PFSK-1 (cell line): Measurements from ENCODE around the gene BARHL2.

Source experiments
- FOXP2 ChIP-seq: optimal IDR thresholded peaks from 2 replicates; pipeline ENCODE3; 2011; ENCODE audit warnings: borderline replicate concordance, control low read depth, inconsistent platforms; ENCODE audit not compliant: insufficient read depth; ENCODE audit errors: extremely low read length, extremely low read depth
- POLR2AphosphoS5 ChIP-seq: IDR thresholded peaks from 2 replicates; pipeline ENCODE4 v1.6.1; 2012; ENCODE audit warnings: low read depth, mild to moderate bottlenecking, control low read depth, low read length, moderate library complexity
- REST ChIP-seq, 2 experiments: IDR thresholded peaks; 2 replicates each; pipeline versions ENCODE4 v1.6.1 to v1.8.0; 2011 to 2012; ENCODE audit warnings: low read depth in 2 of 2, low read length in 2 of 2, control low read depth in 1 of 2, inconsistent platforms in 1 of 2, mild to moderate bottlenecking in 1 of 2, moderate library complexity in 1 of 2; ENCODE audit not compliant: insufficient read depth in 1 of 2
- SIN3A ChIP-seq: IDR thresholded peaks from 2 replicates; pipeline ENCODE4 v1.6.1; 2012; ENCODE audit warnings: mild to moderate bottlenecking, low read length, moderate library complexity, borderline replicate concordance; ENCODE audit not compliant: insufficient read depth
- TAF1 ChIP-seq: IDR thresholded peaks from 2 replicates; pipeline ENCODE4 v1.6.1; 2012; ENCODE audit warnings: low read length, control low read depth, borderline replicate concordance; ENCODE audit not compliant: insufficient read depth

The BARHL2 gene

GRCh38 chr1:90728502-90729287 is 11.6 kb upstream of the BARHL2 start:
- TF ChIP-seq FOXP2 (no peak), SIN3A (no peak), TAF1 (no peak), REST (IDR thresholded peaks at IDR 0.05; ENCODE audit: insufficient read depth in 1 of 2, low read depth in 2 of 2, low read length in 2 of 2) (no peak), POLR2AphosphoS5 (no peak)

GRCh38 chr1:90727917-90728501 is 10.9 kb upstream of the BARHL2 start:
- TF ChIP-seq REST (IDR thresholded peaks at IDR 0.05; ENCODE audit: insufficient read depth in 1 of 2, low read depth in 2 of 2, low read length in 2 of 2) = no peak
- no peak for TF ChIP-seq POLR2AphosphoS5
- no peak for TF ChIP-seq SIN3A
- TF ChIP-seq FOXP2 = no peak
- TF ChIP-seq TAF1 = no peak

- TF ChIP-seq REST (IDR thresholded peaks at IDR 0.05; ENCODE audit: insufficient read depth in 1 of 2, low read depth in 2 of 2, low read length in 2 of 2) = no peak
- TF ChIP-seq TAF1 = no peak
- no peak for TF ChIP-seq SIN3A
- TF ChIP-seq FOXP2 = no peak
- TF ChIP-seq POLR2AphosphoS5 = no peak
Measured at GRCh38 chr1:90726986-90727480, 9.9 kb upstream of the BARHL2 start.

GRCh38 chr1:90726425-90726985 is 9.4 kb upstream of the BARHL2 start:
- TF ChIP-seq TAF1 = no peak
- no peak for TF ChIP-seq REST (IDR thresholded peaks at IDR 0.05; ENCODE audit: insufficient read depth in 1 of 2, low read depth in 2 of 2, low read length in 2 of 2)
- no peak for TF ChIP-seq FOXP2
- TF ChIP-seq SIN3A = no peak
- no peak for TF ChIP-seq POLR2AphosphoS5
